Transverse colon (tissue), 4 donors: ENCODE data around the gene CSRP1.

ENCODE experiments used
- EP300 ChIP-seq: sonication (generic); formaldehyde crosslinking; IDR thresholded peaks from one replicate; pipeline ENCODE4 v1.6.1; 2017; ENCODE audit warnings: antibody characterized with exemption, low read depth
- POLR2A ChIP-seq: fragments of 450-650 bp; IDR thresholded peaks from one replicate; pipeline ENCODE4 v1.6.1; 2016; ENCODE audit warnings: antibody characterized with exemption, mild to moderate bottlenecking, moderate library complexity
- POLR2AphosphoS5 ChIP-seq, 3 donors: sonication (generic); formaldehyde crosslinking; IDR thresholded peaks; one replicate each; pipeline ENCODE4 v1.6.1; 2016; ENCODE audit warnings: antibody characterized with exemption in 3 of 3
- TF ChIP-seq, protein P1 (sequence below), 5 experiments: fragments of 200-600 bp in 3 of 5; fragments of 450-650 bp in 2 of 5; sonication (generic) in 3 of 5; IDR thresholded peaks; 1 replicate in 2 of 5; 2 replicates in 3 of 5; pipeline ENCODE4 v1.5.1; 2016 to 2017; ENCODE audit warnings: antibody characterized with exemption in 5 of 5, inconsistent platforms in 3 of 5, mild to moderate bottlenecking in 2 of 5, moderate library complexity in 1 of 5

DNA sequence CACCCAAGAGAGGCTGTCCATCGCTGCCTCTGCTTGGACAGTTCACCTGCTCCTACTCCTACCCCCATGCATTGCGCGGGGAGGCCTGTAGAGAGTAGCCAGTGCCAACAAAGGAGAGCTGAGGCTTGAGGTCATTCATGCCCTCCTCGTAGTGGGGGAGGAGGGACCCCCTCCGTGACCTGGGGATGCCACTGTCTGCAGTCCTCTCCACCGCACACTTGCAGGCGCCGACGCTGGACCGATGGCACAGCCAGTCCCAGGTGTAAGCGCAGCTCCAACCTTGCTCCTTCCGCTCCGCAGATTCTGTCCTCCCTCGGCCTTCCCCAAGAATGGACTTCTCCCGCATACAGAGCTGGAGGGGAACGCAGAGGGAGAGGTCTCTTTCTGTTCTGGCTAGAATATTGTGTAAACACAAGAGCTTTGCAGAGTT, 37.3 kb downstream of the CSRP1 start:
- TF ChIP-seq, protein P1, sequence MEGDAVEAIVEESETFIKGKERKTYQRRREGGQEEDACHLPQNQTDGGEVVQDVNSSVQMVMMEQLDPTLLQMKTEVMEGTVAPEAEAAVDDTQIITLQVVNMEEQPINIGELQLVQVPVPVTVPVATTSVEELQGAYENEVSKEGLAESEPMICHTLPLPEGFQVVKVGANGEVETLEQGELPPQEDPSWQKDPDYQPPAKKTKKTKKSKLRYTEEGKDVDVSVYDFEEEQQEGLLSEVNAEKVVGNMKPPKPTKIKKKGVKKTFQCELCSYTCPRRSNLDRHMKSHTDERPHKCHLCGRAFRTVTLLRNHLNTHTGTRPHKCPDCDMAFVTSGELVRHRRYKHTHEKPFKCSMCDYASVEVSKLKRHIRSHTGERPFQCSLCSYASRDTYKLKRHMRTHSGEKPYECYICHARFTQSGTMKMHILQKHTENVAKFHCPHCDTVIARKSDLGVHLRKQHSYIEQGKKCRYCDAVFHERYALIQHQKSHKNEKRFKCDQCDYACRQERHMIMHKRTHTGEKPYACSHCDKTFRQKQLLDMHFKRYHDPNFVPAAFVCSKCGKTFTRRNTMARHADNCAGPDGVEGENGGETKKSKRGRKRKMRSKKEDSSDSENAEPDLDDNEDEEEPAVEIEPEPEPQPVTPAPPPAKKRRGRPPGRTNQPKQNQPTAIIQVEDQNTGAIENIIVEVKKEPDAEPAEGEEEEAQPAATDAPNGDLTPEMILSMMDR (IDR thresholded peaks at IDR 0.05) = no peak
- TF ChIP-seq EP300 = no peak
- no peak for TF ChIP-seq POLR2A
- no peak for TF ChIP-seq POLR2AphosphoS5 (IDR thresholded peaks at IDR 0.05)
